ENCODE measurements around the gene ZNF74.

The ZNF74 gene

DNA sequence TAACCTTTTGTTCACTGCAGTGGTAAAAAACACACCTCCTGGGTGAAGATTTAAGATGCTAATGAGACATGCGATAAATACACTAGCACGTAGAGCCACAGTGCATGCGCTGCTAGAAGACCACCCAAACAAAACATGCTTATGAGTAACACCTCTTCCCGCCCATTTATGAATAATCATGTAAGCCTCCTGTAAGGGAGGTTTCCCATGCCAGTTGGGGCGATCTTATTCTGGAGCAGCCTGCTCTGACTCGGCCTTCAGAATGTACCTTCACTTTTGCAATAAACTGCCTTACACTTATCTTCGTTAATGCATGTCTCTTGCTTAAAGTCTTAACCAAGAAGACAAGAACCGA, 61.7 kb downstream of the ZNF74 start:
- Histone ChIP-seq H2BK15ac (ENCODE audit: low read length) (no peak overlapping the region), H4K91ac (ENCODE audit: low read depth, low read length, poor library complexity) (no peak overlapping the region), H3K18ac (ENCODE audit: low read length) (no peak overlapping the region), H4K8ac (ENCODE audit: low read depth, low read length) (no peak overlapping the region), H3K4ac (ENCODE audit: low read length) (no peak overlapping the region), H2AFZ (ENCODE audit: low read length) (no peak overlapping the region), H3K14ac (ENCODE audit: low read length) (no peak overlapping the region), H2BK5ac (ENCODE audit: low read length) (no peak overlapping the region), H3K36me3 (replicated peaks in 1 of 2; ENCODE audit: control insufficient read depth in 2 of 2, insufficient read depth in 2 of 2, low read length in 2 of 2) (peaks cover 8 to 86% of the 10 kb centered on the region in 2 donors), H3K4me1 (ENCODE audit: control insufficient read depth in 2 of 2, insufficient read depth in 1 of 2, low read depth in 1 of 2, low read length in 2 of 2) (peaks cover 6 to 10% of the 10 kb centered on the region in 2 donors), H2AK5ac (ENCODE audit: low read depth, low read length) (no peak overlapping the region), H2BK12ac (ENCODE audit: low read length) (no peak overlapping the region), H3K23ac (ENCODE audit: low read depth, low read length, poor library complexity) (no peak overlapping the region), H3K27me3 (ENCODE audit: control insufficient read depth in 3 of 3, insufficient read depth in 3 of 3, low read depth in 1 of 3, low read length in 3 of 3) (no peaks in the 10 kb centered on the region), H3K4me3 (ENCODE audit: low read length in 2 of 2) (no peak overlapping the region), H2BK120ac (ENCODE audit: low read depth, low read length) (no peak overlapping the region), H3K27ac (replicated peaks; ENCODE audit: low read length) (no peak overlapping the region), H3K4me2 (ENCODE audit: insufficient read depth, low read length, poor library complexity, severe bottlenecking) (no peak overlapping the region), H3K79me1 (ENCODE audit: low read depth, low read length) (no peaks in the 10 kb centered on the region), H3K9ac (ENCODE audit: low read depth, low read length, poor library complexity) (no peak overlapping the region), H3K9me3 (replicated peaks in 1 of 2; ENCODE audit: control insufficient read depth in 2 of 2, insufficient read depth in 1 of 2, low read depth in 1 of 2, low read length in 2 of 2) (no peaks in the 10 kb centered on the region)
- WGBS, 2 donors (ENCODE audit: extremely low coverage in 2 of 2, insufficient read length in 2 of 2, insufficient replicate concordance in 1 of 2), result no CpG with 5 or more reads among the region's 8 CpGs
- no peak for DNase-seq (ENCODE audit: low spot score)

DNA sequence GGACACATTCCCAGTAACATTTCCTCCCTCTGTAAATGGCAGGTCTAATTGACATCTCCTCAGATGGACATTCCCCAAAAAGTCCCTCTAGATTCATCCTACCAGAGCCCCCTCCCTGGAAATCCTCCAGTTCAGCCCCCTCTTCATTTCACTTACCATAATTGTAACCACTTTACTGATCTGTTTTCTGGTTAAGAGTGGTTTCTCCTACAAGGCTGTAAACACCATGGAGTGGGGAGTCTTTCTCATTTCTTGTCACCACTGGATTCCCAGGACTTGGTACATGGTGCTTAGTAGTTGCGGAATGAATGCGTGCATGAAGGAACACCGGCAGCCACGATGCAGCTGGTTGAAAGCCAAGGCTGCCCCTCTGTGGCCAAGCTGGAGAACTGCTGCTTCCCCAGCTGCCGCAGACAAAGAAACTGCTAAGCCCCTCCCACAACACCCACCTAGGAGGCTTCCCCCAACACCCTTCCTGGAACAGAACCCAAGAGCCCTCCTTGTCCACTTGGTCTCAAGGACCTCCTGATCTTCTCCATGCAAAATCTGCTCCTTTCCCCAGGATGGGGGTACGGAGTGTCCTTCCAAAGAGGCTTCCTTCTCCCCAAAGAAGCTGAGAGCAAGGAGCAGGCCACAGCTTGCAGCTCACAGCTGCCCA, 62.2 kb downstream of the ZNF74 start:
- Histone ChIP-seq H2BK120ac (ENCODE audit: low read depth, low read length) (no peak overlapping the region), H3K9ac (ENCODE audit: low read depth, low read length, poor library complexity) (no peak overlapping the region), H3K79me1 (ENCODE audit: low read depth, low read length) (no peaks in the 10 kb centered on the region), H3K4ac (ENCODE audit: low read length) (no peak overlapping the region), H3K4me1 (ENCODE audit: control insufficient read depth in 2 of 2, insufficient read depth in 1 of 2, low read depth in 1 of 2, low read length in 2 of 2) (peaks cover 8 to 10% of the 10 kb centered on the region in 2 donors), H3K36me3 (replicated peaks in 1 of 2; ENCODE audit: control insufficient read depth in 2 of 2, insufficient read depth in 2 of 2, low read length in 2 of 2) (peaks cover 10 to 85% of the 10 kb centered on the region in 2 donors), H3K27ac (replicated peaks; ENCODE audit: low read length) (no peak overlapping the region), H2AFZ (ENCODE audit: low read length) (peak overlapping the region; percentile 46), H3K9me3 (replicated peaks in 1 of 2; ENCODE audit: control insufficient read depth in 2 of 2, insufficient read depth in 1 of 2, low read depth in 1 of 2, low read length in 2 of 2) (no peaks in the 10 kb centered on the region), H3K14ac (ENCODE audit: low read length) (no peak overlapping the region), H4K8ac (ENCODE audit: low read depth, low read length) (no peak overlapping the region), H3K4me2 (ENCODE audit: insufficient read depth, low read length, poor library complexity, severe bottlenecking) (no peak overlapping the region), H2BK12ac (ENCODE audit: low read length) (no peak overlapping the region), H3K27me3 (ENCODE audit: control insufficient read depth in 3 of 3, insufficient read depth in 3 of 3, low read depth in 1 of 3, low read length in 3 of 3) (no peaks in the 10 kb centered on the region), H3K23ac (ENCODE audit: low read depth, low read length, poor library complexity) (peak overlapping the region; percentile 71), H3K18ac (ENCODE audit: low read length) (no peak overlapping the region), H2BK15ac (ENCODE audit: low read length) (no peak overlapping the region), H4K91ac (ENCODE audit: low read depth, low read length, poor library complexity) (no peak overlapping the region), H2AK5ac (ENCODE audit: low read depth, low read length) (peak overlapping the region; percentile 18), H2BK5ac (ENCODE audit: low read length) (no peak overlapping the region), H3K4me3 (ENCODE audit: low read length in 2 of 2) (no peak overlapping the region)
- no CpG with 5 or more reads among the region's 6 CpGs for WGBS, 2 donors (ENCODE audit: extremely low coverage in 2 of 2, insufficient read length in 2 of 2, insufficient replicate concordance in 1 of 2)
- peak; percentile 71 for DNase-seq (ENCODE audit: low spot score)

DNA sequence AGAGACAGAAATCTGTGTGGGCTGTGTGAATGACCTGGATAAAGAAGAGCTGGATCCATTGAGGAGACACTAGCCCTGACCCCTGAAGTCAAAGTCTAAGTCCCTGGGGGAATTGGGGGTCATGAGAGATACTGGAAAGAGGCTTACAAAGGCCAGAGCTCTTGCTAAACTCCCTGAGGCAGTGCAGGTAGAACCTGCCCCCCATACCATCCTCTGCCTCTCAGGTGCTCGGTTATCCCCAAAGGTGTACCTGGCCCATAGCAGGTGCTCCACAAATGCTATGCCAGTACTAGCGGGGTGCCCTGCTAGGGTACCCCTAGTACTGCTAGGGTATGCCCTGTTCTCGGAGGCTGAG, 62.7 kb downstream of the ZNF74 start:
- H2BK5ac ChIP-seq (ENCODE audit: low read length), result no peak overlapping the region
- no peak overlapping the region for H3K27ac ChIP-seq (replicated peaks; ENCODE audit: low read length)
- H2AK5ac ChIP-seq (ENCODE audit: low read depth, low read length), result peak overlapping the region; percentile 18
- H2BK15ac ChIP-seq (ENCODE audit: low read length), result no peak overlapping the region
- H2AFZ ChIP-seq (ENCODE audit: low read length), result peak overlapping the region; percentile 46
- no peak overlapping the region for H2BK12ac ChIP-seq (ENCODE audit: low read length)
- no peaks in the 10 kb centered on the region for H3K9me3 ChIP-seq (replicated peaks in 1 of 2; ENCODE audit: control insufficient read depth in 2 of 2, insufficient read depth in 1 of 2, low read depth in 1 of 2, low read length in 2 of 2)
- peaks cover 8 to 10% of the 10 kb centered on the region in 2 donors for H3K4me1 ChIP-seq (ENCODE audit: control insufficient read depth in 2 of 2, insufficient read depth in 1 of 2, low read depth in 1 of 2, low read length in 2 of 2)
- H3K4ac ChIP-seq (ENCODE audit: low read length), result no peak overlapping the region
- H3K36me3 ChIP-seq (replicated peaks in 1 of 2; ENCODE audit: control insufficient read depth in 2 of 2, insufficient read depth in 2 of 2, low read length in 2 of 2), result peaks cover 10 to 80% of the 10 kb centered on the region in 2 donors
- no CpG with 5 or more reads among the region's 3 CpGs for WGBS, 2 donors (ENCODE audit: extremely low coverage in 2 of 2, insufficient read length in 2 of 2, insufficient replicate concordance in 1 of 2)
- no peak overlapping the region for H3K9ac ChIP-seq (ENCODE audit: low read depth, low read length, poor library complexity)
- no peak overlapping the region for H3K23ac ChIP-seq (ENCODE audit: low read depth, low read length, poor library complexity)
- no peaks in the 10 kb centered on the region for H3K27me3 ChIP-seq (ENCODE audit: control insufficient read depth in 3 of 3, insufficient read depth in 3 of 3, low read depth in 1 of 3, low read length in 3 of 3)
- no peak for DNase-seq (ENCODE audit: low spot score)
- H4K8ac ChIP-seq (ENCODE audit: low read depth, low read length), result no peak overlapping the region
- no peak overlapping the region for H3K18ac ChIP-seq (ENCODE audit: low read length)
- no peak overlapping the region for H4K91ac ChIP-seq (ENCODE audit: low read depth, low read length, poor library complexity)
- H2BK120ac ChIP-seq (ENCODE audit: low read depth, low read length), result no peak overlapping the region
- H3K79me1 ChIP-seq (ENCODE audit: low read depth, low read length), result no peaks in the 10 kb centered on the region
- H3K14ac ChIP-seq (ENCODE audit: low read length), result no peak overlapping the region
- H3K4me3 ChIP-seq (ENCODE audit: low read length in 2 of 2), result no peak overlapping the region
- H3K4me2 ChIP-seq (ENCODE audit: insufficient read depth, low read length, poor library complexity, severe bottlenecking), result no peak overlapping the region

DNA sequence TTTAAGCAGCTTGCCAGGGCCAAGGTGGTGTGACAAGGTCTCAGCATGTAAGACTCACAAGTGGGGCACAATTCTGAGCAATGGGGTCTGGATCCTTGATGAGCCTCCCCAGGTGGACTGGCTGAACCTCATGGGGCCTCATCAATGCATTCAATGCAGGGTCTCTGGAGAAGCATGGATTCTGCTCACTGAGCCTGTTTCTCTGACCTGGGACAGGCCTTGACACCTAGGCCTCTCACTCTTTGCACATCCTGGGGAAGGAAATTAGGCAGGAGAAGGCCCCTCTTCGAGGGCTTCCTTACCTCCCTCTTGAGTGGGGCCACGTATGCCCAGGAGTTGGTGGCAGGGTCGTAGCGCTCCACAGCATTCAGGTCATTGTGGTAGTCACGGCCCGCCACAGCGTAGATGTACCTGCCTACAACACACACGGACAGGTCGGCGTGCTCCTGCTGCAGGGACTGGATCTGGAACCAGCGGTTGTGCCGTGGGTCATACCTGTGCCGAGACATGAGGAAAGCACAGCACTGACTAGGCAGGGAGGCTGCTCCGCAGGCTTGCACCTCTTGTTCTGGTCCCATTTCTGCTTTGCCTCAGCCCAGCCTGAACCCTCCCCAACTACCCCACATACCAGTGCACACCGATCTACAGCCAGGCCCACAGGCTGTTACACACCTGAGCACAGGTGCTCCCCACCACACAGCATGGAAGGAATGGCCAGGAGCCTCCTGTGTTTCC, 63.7 kb downstream of the ZNF74 start:
- peak overlapping the region; percentile 74 for H3K9ac ChIP-seq (ENCODE audit: low read depth, low read length, poor library complexity)
- no peak overlapping the region for H3K4me2 ChIP-seq (ENCODE audit: insufficient read depth, low read length, poor library complexity, severe bottlenecking)
- H3K27ac ChIP-seq (replicated peaks; ENCODE audit: low read length), result no peak overlapping the region
- no peak overlapping the region for H2BK12ac ChIP-seq (ENCODE audit: low read length)
- peak overlapping the region; percentile 83 for H2BK5ac ChIP-seq (ENCODE audit: low read length)
- DNase-seq (ENCODE audit: low spot score), result no peak
- H3K18ac ChIP-seq (ENCODE audit: low read length), result no peak overlapping the region
- H3K14ac ChIP-seq (ENCODE audit: low read length), result no peak overlapping the region
- H3K4ac ChIP-seq (ENCODE audit: low read length), result peak overlapping the region; percentile 38
- no peaks in the 10 kb centered on the region for H3K27me3 ChIP-seq (ENCODE audit: control insufficient read depth in 3 of 3, insufficient read depth in 3 of 3, low read depth in 1 of 3, low read length in 3 of 3)
- H3K23ac ChIP-seq (ENCODE audit: low read depth, low read length, poor library complexity), result peak overlapping the region; percentile 92
- peaks cover 10 to 75% of the 10 kb centered on the region in 2 donors for H3K36me3 ChIP-seq (replicated peaks in 1 of 2; ENCODE audit: control insufficient read depth in 2 of 2, insufficient read depth in 2 of 2, low read length in 2 of 2)
- H4K91ac ChIP-seq (ENCODE audit: low read depth, low read length, poor library complexity), result no peak overlapping the region
- no peak overlapping the region for H2BK120ac ChIP-seq (ENCODE audit: low read depth, low read length)
- no peak overlapping the region for H3K4me3 ChIP-seq (ENCODE audit: low read length in 2 of 2)
- no peak overlapping the region for H4K8ac ChIP-seq (ENCODE audit: low read depth, low read length)
- H2AK5ac ChIP-seq (ENCODE audit: low read depth, low read length), result no peak overlapping the region
- no peaks in the 10 kb centered on the region for H3K9me3 ChIP-seq (replicated peaks in 1 of 2; ENCODE audit: control insufficient read depth in 2 of 2, insufficient read depth in 1 of 2, low read depth in 1 of 2, low read length in 2 of 2)
- WGBS, 2 donors (ENCODE audit: extremely low coverage in 2 of 2, insufficient read length in 2 of 2, insufficient replicate concordance in 1 of 2), result no CpG with 5 or more reads among the region's 15 CpGs
- H3K79me1 ChIP-seq (ENCODE audit: low read depth, low read length), result no peaks in the 10 kb centered on the region
- H2AFZ ChIP-seq (ENCODE audit: low read length), result no peak overlapping the region
- H2BK15ac ChIP-seq (ENCODE audit: low read length), result no peak overlapping the region
- peaks cover 8 to 10% of the 10 kb centered on the region in 2 donors for H3K4me1 ChIP-seq (ENCODE audit: control insufficient read depth in 2 of 2, insufficient read depth in 1 of 2, low read depth in 1 of 2, low read length in 2 of 2)
